Endothelial cell of umbilical vein (primary cell): ENCODE data around the gene RFC2. TPM values are rescaled to one million over a fixed set of nuclear protein-coding genes. Genes with fewer than 3 reads are reported as not detected.

Source experiments
- BruUV-seq: library from RNA; stranded (reverse); fragments of 400-500 nt; replicated peaks from 2 replicates; lab custom pipeline; 2021; lab: Mats Ljungman, UMichigan
- CTCF ChIA-PET: fragments of 300-600, 350-600 bp; sonication (Branson Sonifier 250); formaldehyde crosslinking; loops from one replicate; lab custom pipeline; 2021; ENCODE audit warnings: antibody characterized with exemption, inconsistent platforms; lab: Charles Lee
- POLR2A ChIA-PET: fragments of 300-600, 350-600 bp; sonication (Branson Sonifier 250); formaldehyde crosslinking; loops from one replicate; lab custom pipeline; 2021; ENCODE audit warnings: antibody characterized with exemption, inconsistent platforms; lab: Charles Lee
- DNase-seq: peaks from one replicate; pipeline ENCODE4 v3.0.0-alpha.2; 2011; ENCODE audit warnings: low read depth, low spot score
- FAIRE-seq: peaks from 2 replicates; lab custom pipeline; 2011; peaks lifted over from hg19 to GRCh38; lab: Jason Lieb, UNC
- H2AFZ ChIP-seq: 2 replicates; pipeline ENCODE4 v1.6.0; 2012; ENCODE audit warnings: low read depth, low read length, control low read depth, inconsistent platforms
- H3K27ac ChIP-seq: 2 replicates; pipeline ENCODE4 v1.5.1; 2011; ENCODE audit warnings: low read depth, mild to moderate bottlenecking, control low read depth, low read length, moderate library complexity; ENCODE audit not compliant: insufficient read depth
- H3K27me3 ChIP-seq, 2 experiments: 2 replicates each; pipeline versions ENCODE4 v1.6.0 to v1.6.1; 2011; ENCODE audit warnings: low read length in 2 of 2, mixed read lengths in 1 of 2; ENCODE audit not compliant: control insufficient read depth in 2 of 2, insufficient read depth in 2 of 2
- H3K36me3 ChIP-seq, 2 experiments: 2 replicates in 1 of 2; 3 replicates in 1 of 2; pipeline ENCODE4 v1.5.1; 2011; ENCODE audit warnings: low read length in 2 of 2, mild to moderate bottlenecking in 1 of 2, moderate library complexity in 1 of 2; ENCODE audit not compliant: control insufficient read depth in 2 of 2, insufficient read depth in 2 of 2; ENCODE audit errors: extremely low read depth in 1 of 2
- H3K4me1 ChIP-seq: 3 replicates; pipeline ENCODE4 v1.5.1; 2011; ENCODE audit warnings: mild to moderate bottlenecking, low read length; ENCODE audit not compliant: control insufficient read depth, insufficient read depth; ENCODE audit errors: extremely low read depth
- H3K4me2 ChIP-seq: 2 replicates; pipeline ENCODE4 v1.6.1; 2011; ENCODE audit warnings: low read length, control low read depth, mixed read lengths; ENCODE audit not compliant: insufficient read depth
- H3K4me3 ChIP-seq, 3 experiments: fragments of 200-600 bp in 1 of 3; sonication (generic), shearing (Covaris generic) in 1 of 3; replicated peaks in 1 of 3; 2 replicates each; pipeline ENCODE4 v1.5.1; 2011 to 2016; ENCODE audit warnings: control low read depth in 3 of 3, low read length in 3 of 3, mild to moderate bottlenecking in 2 of 3, inconsistent platforms in 1 of 3, low read depth in 1 of 3, moderate library complexity in 1 of 3; ENCODE audit not compliant: insufficient read depth in 1 of 3
- H3K79me2 ChIP-seq: 2 replicates; pipeline ENCODE4 v1.6.0; 2012; ENCODE audit warnings: low read length, inconsistent platforms; ENCODE audit not compliant: control insufficient read depth, insufficient read depth
- H3K9ac ChIP-seq: replicated peaks from 2 replicates; pipeline ENCODE3; 2011; ENCODE audit warnings: low read length, control low read depth; ENCODE audit not compliant: insufficient read depth; ENCODE audit errors: extremely low read depth
- H3K9me1 ChIP-seq: replicated peaks from 3 replicates; pipeline ENCODE4 v1.6.0; 2011; ENCODE audit warnings: mild to moderate bottlenecking, low read length; ENCODE audit not compliant: control insufficient read depth, insufficient read depth; ENCODE audit errors: extremely low read depth
- H3K9me3 ChIP-seq: replicated peaks from 2 replicates; pipeline ENCODE4 v1.5.1; 2012; ENCODE audit warnings: low read length, inconsistent platforms; ENCODE audit not compliant: control insufficient read depth, insufficient read depth
- H4K20me1 ChIP-seq: replicated peaks from 2 replicates; pipeline ENCODE3; 2011; ENCODE audit warnings: mild to moderate bottlenecking, low read length; ENCODE audit not compliant: control insufficient read depth, insufficient read depth; ENCODE audit errors: extremely low read depth
- EZH2 ChIP-seq: IDR thresholded peaks from 2 replicates; pipeline ENCODE4 v1.6.1; 2012; ENCODE audit warnings: borderline replicate concordance, low read depth, mild to moderate bottlenecking, moderate library complexity, low read length, inconsistent platforms; ENCODE audit not compliant: severe bottlenecking
- FOS ChIP-seq: IDR thresholded peaks from 2 replicates; pipeline ENCODE4 v1.6.1; 2011; ENCODE audit warnings: mild to moderate bottlenecking, low read length, moderate library complexity, borderline replicate concordance; ENCODE audit not compliant: insufficient read depth
- GATA2 ChIP-seq: IDR thresholded peaks from 2 replicates; pipeline ENCODE4 v1.7.0; 2011; ENCODE audit warnings: low read depth, mild to moderate bottlenecking, moderate library complexity, mixed read lengths, low read length; ENCODE audit not compliant: insufficient read length, insufficient read depth
- JUN ChIP-seq: IDR thresholded peaks from 2 replicates; pipeline ENCODE4 v1.6.1; 2011; ENCODE audit warnings: borderline replicate concordance, low read depth; ENCODE audit not compliant: insufficient read length, insufficient read depth
- MYC ChIP-seq: IDR thresholded peaks from one replicate; pipeline ENCODE4 v1.6.1; 2011; ENCODE audit warnings: mild to moderate bottlenecking, low read depth, low read length
- POLR2A ChIP-seq: IDR thresholded peaks from 2 replicates; pipeline ENCODE4 v1.6.1; 2012; ENCODE audit warnings: low read depth, mild to moderate bottlenecking, control low read depth, low read length
- POLR2AphosphoS5 ChIP-seq: IDR thresholded peaks from 2 replicates; pipeline ENCODE4 v1.6.1; 2012; ENCODE audit warnings: low read depth, mild to moderate bottlenecking, control low read depth, low read length, moderate library complexity; ENCODE audit not compliant: insufficient read depth
- dilution Hi-C: fragments of 300-500 bp; cut with MboI; formaldehyde crosslinking; loops from one replicate; pipeline ENCODE4 v1.15.0; 2019; ENCODE audit warnings: low sequenced_read_pairs; ENCODE audit not compliant: extremely low pct_ligation_motif_present
- intact Hi-C: fragments of 100-400 bp; cut with micrococcal nuclease; formaldehyde crosslinking; loops from one replicate; pipeline ENCODE4 v1.10.0; 2022
- polyA plus RNA-seq, 4 experiments: library from polyadenylated mRNA; depleted of rRNA in 3 of 4; stranded (reverse) in 3 of 4; unstranded in 1 of 4; fragments of >200 nt; gene quantifications; 2 replicates each; pipeline versions ENCODE4 v1.2.1 to v1.2.3, GENCODE V29; 2011 to 2012; ENCODE audit warnings: missing spikeins in 1 of 4
- total RNA-seq: library from RNA; stranded (reverse); gene quantifications from 2 replicates; pipeline ENCODE4 v1.2.3, GENCODE V29; 2021
- TF ChIP-seq, protein P1 (sequence below): IDR thresholded peaks from 2 replicates; pipeline ENCODE4 v1.6.1; 2011; ENCODE audit not compliant: insufficient read depth, insufficient read length
- TF ChIP-seq, protein P2 (sequence below), 2 donors: IDR thresholded peaks; 1 replicate in 1 of 2; 2 replicates in 1 of 2; pipeline ENCODE4 v1.5.1; 2011; ENCODE audit warnings: low read length in 2 of 2, mild to moderate bottlenecking in 2 of 2, moderate library complexity in 2 of 2, control low read depth in 1 of 2, inconsistent platforms in 1 of 2, low read depth in 1 of 2; ENCODE audit not compliant: insufficient read depth in 1 of 2; ENCODE audit errors: extremely low read depth in 1 of 2

The RFC2 gene
- total and polyA plus RNA-seq, 2 donors (not counting 3 experiments of a cell fraction or from before 2014, with no cell fraction given), result 24.4 to 44.3 TPM

DNA sequence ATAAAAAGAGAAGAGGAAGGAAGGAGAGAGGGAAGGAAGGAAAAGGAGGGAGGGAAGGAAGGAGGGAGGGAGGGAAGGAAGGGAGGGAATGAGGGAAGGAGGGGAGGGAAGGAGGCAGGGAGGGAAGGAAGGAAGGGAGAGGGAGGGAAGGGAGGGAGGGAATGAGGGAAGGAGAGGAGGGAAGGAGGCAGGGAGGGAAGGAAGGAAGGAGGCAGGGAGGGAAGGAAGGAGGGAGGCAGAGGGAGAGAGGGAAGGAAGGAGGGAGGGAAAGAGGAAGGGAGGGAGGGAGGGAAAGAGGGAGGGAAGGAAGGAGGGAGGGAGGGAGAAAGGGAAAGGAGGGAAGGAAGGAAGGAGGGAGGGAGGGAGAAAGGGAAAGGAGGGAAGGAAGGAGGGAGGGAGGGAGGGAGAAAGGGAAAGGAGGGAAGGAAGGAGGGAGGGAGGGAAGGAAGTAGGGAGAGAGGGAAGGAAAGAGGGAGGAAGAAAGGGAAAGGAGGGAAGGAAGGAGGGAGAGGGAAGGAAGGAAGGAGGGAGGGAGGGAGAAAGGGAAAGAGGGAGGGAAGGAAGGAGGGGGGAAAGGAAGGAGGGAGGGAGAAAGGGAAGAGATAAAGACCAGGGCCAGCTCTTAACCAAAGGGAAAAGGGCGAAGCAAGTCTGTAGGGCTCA lies 50.1 kb downstream of the RFC2 start:
- Histone ChIP-seq H3K36me3 (no peaks in the 10 kb centered on the region), H3K4me1 (no peaks in the 10 kb centered on the region), H3K27ac (no peak overlapping the region), H4K20me1 (no peaks in the 10 kb centered on the region), H3K4me2 (no peak overlapping the region), H3K79me2 (no peaks in the 10 kb centered on the region), H3K9me3 (no peaks in the 10 kb centered on the region), H2AFZ (no peak overlapping the region), H3K9me1 (no peaks in the 10 kb centered on the region), H3K4me3 (no peak overlapping the region), H3K27me3 (no peaks in the 10 kb centered on the region), H3K9ac (no peak overlapping the region)
- TF ChIP-seq GATA2 (no peak), FOS (no peak), POLR2A (no peak), MYC (no peak), EZH2 (no peak), POLR2AphosphoS5 (no peak), JUN (no peak)
- TF ChIP-seq, protein P1, sequence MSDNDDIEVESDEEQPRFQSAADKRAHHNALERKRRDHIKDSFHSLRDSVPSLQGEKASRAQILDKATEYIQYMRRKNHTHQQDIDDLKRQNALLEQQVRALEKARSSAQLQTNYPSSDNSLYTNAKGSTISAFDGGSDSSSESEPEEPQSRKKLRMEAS, result no peak
- TF ChIP-seq, protein P2, sequence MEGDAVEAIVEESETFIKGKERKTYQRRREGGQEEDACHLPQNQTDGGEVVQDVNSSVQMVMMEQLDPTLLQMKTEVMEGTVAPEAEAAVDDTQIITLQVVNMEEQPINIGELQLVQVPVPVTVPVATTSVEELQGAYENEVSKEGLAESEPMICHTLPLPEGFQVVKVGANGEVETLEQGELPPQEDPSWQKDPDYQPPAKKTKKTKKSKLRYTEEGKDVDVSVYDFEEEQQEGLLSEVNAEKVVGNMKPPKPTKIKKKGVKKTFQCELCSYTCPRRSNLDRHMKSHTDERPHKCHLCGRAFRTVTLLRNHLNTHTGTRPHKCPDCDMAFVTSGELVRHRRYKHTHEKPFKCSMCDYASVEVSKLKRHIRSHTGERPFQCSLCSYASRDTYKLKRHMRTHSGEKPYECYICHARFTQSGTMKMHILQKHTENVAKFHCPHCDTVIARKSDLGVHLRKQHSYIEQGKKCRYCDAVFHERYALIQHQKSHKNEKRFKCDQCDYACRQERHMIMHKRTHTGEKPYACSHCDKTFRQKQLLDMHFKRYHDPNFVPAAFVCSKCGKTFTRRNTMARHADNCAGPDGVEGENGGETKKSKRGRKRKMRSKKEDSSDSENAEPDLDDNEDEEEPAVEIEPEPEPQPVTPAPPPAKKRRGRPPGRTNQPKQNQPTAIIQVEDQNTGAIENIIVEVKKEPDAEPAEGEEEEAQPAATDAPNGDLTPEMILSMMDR (IDR thresholded peaks at IDR 0.05; ENCODE audit: extremely low read depth in 1 of 2, insufficient read depth in 1 of 2, low read depth in 1 of 2, low read length in 2 of 2), result no peak
- BruUV-seq, result no TSS peak
- POLR2A ChIA-PET, result no interaction called here
- FAIRE-seq (no peak), DNase-seq (no peak)
- dilution Hi-C loops, result no loop called here
- intact Hi-C loops, result loop anchor here (1.0 to 10.0 kb wide), 3 partner anchors 71 to 337 kb away; no protein-coding TSS in a partner anchor
- CTCF ChIA-PET, result interaction anchor here (0.6 to 10.3 kb wide), 9 partner anchors 9 to 338 kb away, joined by 3 to 405 read pairs (median 5); no protein-coding TSS in a partner anchor
